SK-N-SH (cell line): ENCODE results near the gene DCLK1. TPM values are rescaled to one million over a fixed set of nuclear protein-coding genes. Genes with fewer than 3 reads are reported as not detected.
"Not testable (repeated sequence)": the region's sequence is repeated elsewhere in the genome, so short reads cannot be mapped to it uniquely, and the experiment has no call there.

Experiments used
- CTCF ChIA-PET: fragments of 300-600, 350-600 bp; formaldehyde crosslinking; extraction: SDS; loops from one replicate; lab custom pipeline; 2021; lab: Yijun Ruan, JAX
- POLR2A ChIA-PET: fragments of 350-600 bp; sonication (Branson Sonifier 250); formaldehyde crosslinking; extraction: SDS; loops from one replicate; lab custom pipeline; 2020; ENCODE audit warnings: antibody characterized with exemption, inconsistent platforms; lab: Yijun Ruan, JAX
- DNase-seq: peaks from one replicate; pipeline ENCODE4 v3.0.0; 2012
- H2AFZ ChIP-seq: fragments of 200-600 bp; sonication (generic); 2 replicates; pipeline ENCODE4 v1.8.1; 2016; ENCODE audit warnings: antibody characterized with exemption, mild to moderate bottlenecking, low read depth
- H3F3A ChIP-seq: fragments of 200-600 bp; sonication (generic); replicated peaks from 2 replicates; pipeline ENCODE3; 2016; ENCODE audit warnings: antibody characterized with exemption, mild to moderate bottlenecking; ENCODE audit not compliant: insufficient read depth
- H3K27ac ChIP-seq, 2 experiments: fragments of 200-500 bp in 1 of 2; fragments of 200-600 bp in 1 of 2; sonication (Bioruptor generic) in 1 of 2; sonication (generic), shearing (Covaris generic) in 1 of 2; 2 replicates each; pipeline versions ENCODE4 v1.5.1 to v1.6.1; 2014 to 2016; ENCODE audit warnings: low read depth in 2 of 2, inconsistent platforms in 1 of 2, low read length in 1 of 2, mild to moderate bottlenecking in 1 of 2, mixed read lengths in 1 of 2
- H3K27me3 ChIP-seq: fragments of 200-600 bp; sonication (generic), shearing (Covaris generic); 2 replicates; pipeline ENCODE4 v1.6.1; 2016; ENCODE audit warnings: mixed run types; ENCODE audit not compliant: insufficient read depth
- H3K36me3 ChIP-seq, 2 experiments: fragments of 200-500 bp in 1 of 2; fragments of 200-600 bp in 1 of 2; sonication (Bioruptor generic) in 1 of 2; sonication (generic) in 1 of 2; replicated peaks in 1 of 2; 2 replicates each; pipeline versions ENCODE3 to v1.5.1; 2014 to 2016; ENCODE audit warnings: low read length in 1 of 2, mild to moderate bottlenecking in 1 of 2; ENCODE audit not compliant: insufficient read depth in 2 of 2, control insufficient read depth in 1 of 2
- H3K4me1 ChIP-seq, 2 experiments: fragments of 200-500 bp in 1 of 2; fragments of 200-600 bp in 1 of 2; sonication (Bioruptor generic) in 1 of 2; sonication (generic), shearing (Covaris generic) in 1 of 2; 2 replicates each; pipeline versions ENCODE4 v1.5.1 to v1.6.1; 2014 to 2016; ENCODE audit warnings: low read depth in 1 of 2, low read length in 1 of 2, mixed run types in 1 of 2; ENCODE audit not compliant: insufficient read depth in 2 of 2, control insufficient read depth in 1 of 2
- H3K4me2 ChIP-seq: fragments of 200-600 bp; sonication (generic), shearing (Covaris generic); 2 replicates; pipeline ENCODE4 v1.6.1; 2017; ENCODE audit warnings: mixed run types
- H3K4me3 ChIP-seq, 2 experiments: fragments of 200-500 bp in 1 of 2; fragments of 200-600 bp in 1 of 2; sonication (Bioruptor generic) in 1 of 2; sonication (generic), shearing (Covaris generic) in 1 of 2; 2 replicates each; pipeline versions ENCODE4 v1.5.1 to v1.8.1; 2014 to 2016; ENCODE audit warnings: low read depth in 2 of 2, inconsistent platforms in 1 of 2, low read length in 1 of 2, mild to moderate bottlenecking in 1 of 2, mixed read lengths in 1 of 2, moderate library complexity in 1 of 2
- H3K79me2 ChIP-seq: fragments of 200-600 bp; sonication (generic); 2 replicates; pipeline ENCODE4 v1.8.1; 2017; ENCODE audit warnings: mild to moderate bottlenecking; ENCODE audit not compliant: insufficient read depth
- H3K9ac ChIP-seq: fragments of 200-600 bp; sonication (generic); 2 replicates; pipeline ENCODE4 v1.6.1; 2017; ENCODE audit warnings: mixed run types
- H3K9me2 ChIP-seq: fragments of 200-600 bp; sonication (generic); 2 replicates; pipeline ENCODE4 v1.6.1; 2017; ENCODE audit warnings: mixed run types
- H3K9me3 ChIP-seq: fragments of 200-600 bp; sonication (generic); 2 replicates; pipeline ENCODE4 v1.6.1; 2017; ENCODE audit warnings: mixed run types, mild to moderate bottlenecking, moderate library complexity
- H4K20me1 ChIP-seq: fragments of 200-600 bp; sonication (generic); 2 replicates; pipeline ENCODE4 v1.6.1; 2017; ENCODE audit warnings: mild to moderate bottlenecking, mixed run types; ENCODE audit not compliant: insufficient read depth
- CHD2 ChIP-seq: fragments of 150-350 bp; IDR thresholded peaks from 2 replicates; pipeline ENCODE4 v1.6.1; 2018; ENCODE audit warnings: low read length; ENCODE audit not compliant: partially characterized antibody
- EP300 ChIP-seq, 2 experiments: IDR thresholded peaks; 2 replicates each; pipeline versions ENCODE4 v1.4.0 to v1.6.1; 2012; ENCODE audit warnings: borderline replicate concordance in 1 of 2, low read depth in 1 of 2, low read length in 1 of 2
- EZH2phosphoT487 ChIP-seq: fragments of 200-600 bp; sonication (generic); IDR thresholded peaks from 2 replicates; pipeline ENCODE4 v1.6.1; 2017; ENCODE audit warnings: low read depth, mixed run types, mild to moderate bottlenecking, antibody characterized with exemption, moderate library complexity, borderline replicate concordance
- FOSL2 ChIP-seq: IDR thresholded peaks from 2 replicates; pipeline ENCODE4 v1.4.0; 2012; ENCODE audit warnings: low read depth, mild to moderate bottlenecking, moderate library complexity, borderline replicate concordance
- GATA2 ChIP-seq: sonication (generic); formaldehyde crosslinking; IDR thresholded peaks from 2 replicates; pipeline ENCODE4 v1.5.0; 2020; ENCODE audit warnings: mild to moderate bottlenecking, missing genetic modification reagents
- IRF3 ChIP-seq: fragments of 150-350 bp; IDR thresholded peaks from 2 replicates; pipeline ENCODE4 v1.6.1; 2016; ENCODE audit warnings: mild to moderate bottlenecking, low read depth, low read length
- MXI1 ChIP-seq: IDR thresholded peaks from 2 replicates; pipeline ENCODE4 v1.6.1; 2012; ENCODE audit warnings: mild to moderate bottlenecking, low read depth, low read length, improper control_type of control experiment
- POLR2AphosphoS5 ChIP-seq: IDR thresholded peaks from 2 replicates; pipeline ENCODE4 v1.6.1; 2012; ENCODE audit warnings: low read depth, low read length
- RAD21 ChIP-seq: IDR thresholded peaks from 2 replicates; pipeline ENCODE4 v1.6.1; 2012; ENCODE audit warnings: mild to moderate bottlenecking, low read length
- RFX5 ChIP-seq: IDR thresholded peaks from 2 replicates; pipeline ENCODE4 v1.6.1; 2012; ENCODE audit warnings: mild to moderate bottlenecking, improper control_type of control experiment, low read length
- SIN3A ChIP-seq: IDR thresholded peaks from 2 replicates; pipeline ENCODE4 v1.6.1; 2012; ENCODE audit warnings: low read depth, mild to moderate bottlenecking, low read length, moderate library complexity, borderline replicate concordance
- TEAD4 ChIP-seq: IDR thresholded peaks from 2 replicates; pipeline ENCODE4 v1.4.0; 2012; ENCODE audit warnings: mild to moderate bottlenecking, borderline replicate concordance; ENCODE audit not compliant: insufficient read depth
- WGBS: methylation state at CpG from one replicate; pipeline ENCODE4 v1.1.6; 2017; ENCODE audit warnings: low lambda C conversion rate; 5-methylcytosine and 5-hydroxymethylcytosine counted together
- polyA plus RNA-seq, 3 experiments: library from polyadenylated mRNA; depleted of rRNA; stranded (reverse); fragments of >200 nt; gene quantifications; 2 replicates each; pipeline ENCODE4 v1.2.3, GENCODE V29; 2012

DCLK1 gene
- polyA plus RNA-seq, 1 of the 3 experiments (the other 2 are of a cell fraction) = 1.1 TPM

DNA sequence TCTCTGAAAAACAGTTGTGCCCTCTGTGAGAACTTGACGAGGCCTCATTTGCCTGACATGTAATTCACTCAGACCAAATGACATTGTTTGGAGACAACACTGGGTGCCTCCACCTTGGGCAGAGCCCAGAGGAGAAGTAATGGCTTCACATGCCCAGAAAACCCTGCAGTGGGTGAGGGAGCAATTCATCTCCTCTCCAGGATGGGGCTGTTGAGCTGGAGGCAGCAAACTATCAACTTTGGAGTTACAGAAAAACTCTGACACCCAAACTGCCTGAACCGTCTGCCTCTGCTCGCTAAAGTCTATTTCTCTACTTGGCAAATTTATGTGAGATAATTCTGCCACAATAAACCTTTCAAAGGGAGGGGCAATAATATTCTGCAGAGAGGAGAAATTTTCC lies 146.9 kb downstream of the DCLK1 start:
- Histone ChIP-seq H3K4me1 (peaks cover 6 to 25% of the 10 kb centered on the region in 2 experiments; a peak in 3 of 4 replicates), H3K27me3 (no peaks in the 10 kb centered on the region), H3F3A (peaks cover 7% of the 10 kb centered on the region), H4K20me1 (no peaks in the 10 kb centered on the region), H3K27ac (peak overlapping the region in 1 of 2 experiments; percentile 1; a peak in 1 of 4 replicates), H3K4me2 (no peak overlapping the region), H3K9me3 (no peaks in the 10 kb centered on the region), H3K79me2 (no peaks in the 10 kb centered on the region), H3K9ac (no peak overlapping the region), H3K9me2 (no peaks in the 10 kb centered on the region), H3K4me3 (no peak overlapping the region), H2AFZ (no peak overlapping the region), H3K36me3 (no peaks in the 10 kb centered on the region)
- ChIA-PET POLR2A (no interaction called here), CTCF (interaction anchor here (1.2 kb wide), 1 partner anchor 291 kb away, joined by 4 read pairs; no protein-coding TSS in a partner anchor)
- 91% methylated on average over 3 of the region's 3 CpGs for WGBS
- DNase-seq = no peak
- TF ChIP-seq FOSL2 = no peak
- no peak for TF ChIP-seq EZH2phosphoT487
- no peak for TF ChIP-seq MXI1
- no peak for TF ChIP-seq IRF3
- no peak for TF ChIP-seq EP300 (IDR thresholded peaks at IDR 0.05; ENCODE audit: borderline replicate concordance in 1 of 2, low read depth in 1 of 2, low read length in 1 of 2)
- TF ChIP-seq GATA2 (CRISPR knock-in tag) = no peak
- no peak for TF ChIP-seq RFX5
- TF ChIP-seq POLR2AphosphoS5 = no peak
- no peak for TF ChIP-seq TEAD4
- no peak for TF ChIP-seq CHD2
- no peak for TF ChIP-seq SIN3A
- no peak for TF ChIP-seq RAD21

DNA sequence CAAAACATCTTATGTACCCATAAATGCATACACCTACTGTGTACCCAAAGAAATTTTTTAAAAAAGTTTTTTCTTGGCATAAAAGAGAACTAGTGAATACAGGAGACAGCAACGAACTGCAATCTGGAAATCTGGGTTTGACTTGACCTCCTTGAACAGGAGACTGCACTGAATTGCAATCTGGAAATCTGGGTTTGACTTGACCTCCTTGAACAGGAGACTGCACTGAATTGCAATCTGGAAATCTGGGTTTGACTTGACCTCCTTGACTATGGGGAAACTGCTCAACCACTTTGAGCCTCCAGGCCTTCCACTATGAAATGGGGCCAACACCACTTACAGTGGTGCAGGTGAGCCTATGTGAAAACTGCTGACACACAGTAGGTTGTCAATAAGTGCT lies 147.5 kb downstream of the DCLK1 start:
- H2AFZ ChIP-seq, H4K20me1 ChIP-seq, H3K79me2 ChIP-seq, POLR2A ChIA-PET, H3K27ac ChIP-seq, H3K36me3 ChIP-seq, H3F3A ChIP-seq, H3K9me3 ChIP-seq, DNase-seq, H3K9ac ChIP-seq, H3K9me2 ChIP-seq, H3K4me3 ChIP-seq, H3K27me3 ChIP-seq, H3K4me2 ChIP-seq: not testable (repeated sequence)
- 53% methylated on average over 1 of the region's 1 CpG for WGBS
- CTCF ChIA-PET = interaction anchor here (1.2 kb wide), 1 partner anchor 291 kb away, joined by 4 read pairs; no protein-coding TSS in a partner anchor
- peaks cover 6 to 25% of the 10 kb centered on the region in 2 experiments; a peak in 3 of 4 replicates for H3K4me1 ChIP-seq
